OCI-LY1 (cell line): Measurements from ENCODE around the gene ADA.

Experiments
- H2AFZ ChIP-seq: fragments of 200-600 bp; sonication (generic), shearing (Covaris generic); 2 replicates; pipeline ENCODE4 v1.6.0; 2014; ENCODE audit warnings: antibody characterized with exemption, mild to moderate bottlenecking, low read length
- H3F3A ChIP-seq: fragments of 200-600 bp; sonication (generic), shearing (Covaris generic); 2 replicates; pipeline ENCODE4 v1.6.0; 2014; ENCODE audit warnings: mild to moderate bottlenecking, antibody characterized with exemption, low read length, moderate library complexity; ENCODE audit not compliant: insufficient read depth
- H3K27ac ChIP-seq: fragments of 200-600 bp; sonication (generic); 2 replicates; pipeline ENCODE4 v1.5.1; 2014; ENCODE audit warnings: low read length, mixed run types, mild to moderate bottlenecking, low read depth; ENCODE audit not compliant: poor library complexity, severe bottlenecking
- H3K27me3 ChIP-seq: fragments of 200-600 bp; sonication (generic); 2 replicates; pipeline ENCODE4 v1.6.0; 2014; ENCODE audit warnings: antibody characterized with exemption, mild to moderate bottlenecking, low read length, moderate library complexity; ENCODE audit not compliant: insufficient read depth
- H3K36me3 ChIP-seq: fragments of 200-600 bp; sonication (generic); 2 replicates; pipeline ENCODE4 v1.6.1; 2014; ENCODE audit warnings: mild to moderate bottlenecking, antibody characterized with exemption, low read length, moderate library complexity, mixed read lengths; ENCODE audit not compliant: insufficient read depth
- H3K4me1 ChIP-seq: fragments of 200-600 bp; sonication (generic); 2 replicates; pipeline ENCODE4 v1.5.1; 2014; ENCODE audit warnings: mild to moderate bottlenecking, low read length, moderate library complexity; ENCODE audit not compliant: insufficient read depth, severe bottlenecking
- H3K4me2 ChIP-seq: fragments of 200-600 bp; sonication (generic), shearing (Covaris generic); 2 replicates; pipeline ENCODE4 v1.6.1; 2014; ENCODE audit warnings: low read length
- H3K4me3 ChIP-seq: fragments of 200-600 bp; sonication (generic); 2 replicates; pipeline ENCODE4 v1.5.1; 2014; ENCODE audit warnings: low read length, low read depth, mild to moderate bottlenecking, mixed read lengths; ENCODE audit not compliant: poor library complexity, severe bottlenecking
- H3K79me2 ChIP-seq: fragments of 200-600 bp; shearing (Covaris generic); 2 replicates; pipeline ENCODE4 v1.6.1; 2016; ENCODE audit warnings: mixed run types, low read length, mixed read lengths; ENCODE audit not compliant: insufficient read depth
- H3K9ac ChIP-seq: fragments of 200-600 bp; sonication (generic), shearing (Covaris generic); 2 replicates; pipeline ENCODE4 v1.6.1; 2014; ENCODE audit warnings: mild to moderate bottlenecking, low read length, mixed read lengths
- H3K9me2 ChIP-seq: fragments of 200-600 bp; sonication (generic), shearing (Covaris generic); 2 replicates; pipeline ENCODE4 v1.6.1; 2014; ENCODE audit warnings: low read depth, mild to moderate bottlenecking, low read length, mixed read lengths
- H3K9me3 ChIP-seq: fragments of 200-600 bp; shearing (Covaris generic); 2 replicates; pipeline ENCODE4 v1.6.1; 2014; ENCODE audit warnings: low read length, mixed read lengths
- H4K20me1 ChIP-seq: fragments of 200-600 bp; sonication (generic), shearing (Covaris generic); 2 replicates; pipeline ENCODE4 v1.6.0; 2016; ENCODE audit warnings: mild to moderate bottlenecking, low read length; ENCODE audit not compliant: insufficient read depth
- CTCF ChIP-seq: fragments of 200-600 bp; sonication (generic), shearing (Covaris generic); IDR thresholded peaks from 2 replicates; pipeline ENCODE4 v1.5.1; 2017; ENCODE audit warnings: mild to moderate bottlenecking, antibody characterized with exemption, low read length, moderate library complexity, mixed read lengths
- EZH2 ChIP-seq: fragments of 200-600 bp; sonication (generic), shearing (Covaris generic); IDR thresholded peaks from 2 replicates; pipeline ENCODE4 v1.8.0; 2017; ENCODE audit warnings: borderline replicate concordance, mixed run types, mild to moderate bottlenecking, antibody characterized with exemption, low read length, moderate library complexity, mixed read lengths

ADA gene

GRCh38 chr20:44691424-44692423 lies 40.2 kb upstream of the ADA start:
- Histone ChIP-seq H2AFZ (no peak overlapping the region), H3K36me3 (no peaks in the 10 kb centered on the region), H4K20me1 (no peaks in the 10 kb centered on the region), H3K9me3 (peaks cover 4% of the 10 kb centered on the region; the same call in 1 of the 2 replicates), H3K4me2 (no peak overlapping the region), H3K9ac (no peak overlapping the region), H3F3A (no peaks in the 10 kb centered on the region), H3K27me3 (0 out of 2 replicates have a peak, but pooled peaks cover 5% of the 10 kb centered on the region), H3K4me1 (no peaks in the 10 kb centered on the region), H3K79me2 (no peaks in the 10 kb centered on the region), H3K27ac (no peak overlapping the region), H3K9me2 (no peaks in the 10 kb centered on the region), H3K4me3 (no peak overlapping the region)
- TF ChIP-seq CTCF, result no peak
- TF ChIP-seq EZH2, result no peak

- H3K27ac ChIP-seq, result no peak overlapping the region
- H3K9me3 ChIP-seq, result peaks cover 4% of the 10 kb centered on the region; the same call in 1 of the 2 replicates
- H3K9me2 ChIP-seq, result no peaks in the 10 kb centered on the region
- no peak overlapping the region for H3K4me3 ChIP-seq
- H3K4me2 ChIP-seq, result no peak overlapping the region
- no peaks in the 10 kb centered on the region for H3K79me2 ChIP-seq
- H3K27me3 ChIP-seq, result 0 out of 2 replicates have a peak, but pooled peaks cover 5% of the 10 kb centered on the region
- TF ChIP-seq EZH2, result no peak
- no peak for TF ChIP-seq CTCF
- H3K36me3 ChIP-seq, result no peaks in the 10 kb centered on the region
- H3F3A ChIP-seq, result no peaks in the 10 kb centered on the region
- H3K9ac ChIP-seq, result no peak overlapping the region
- no peaks in the 10 kb centered on the region for H4K20me1 ChIP-seq
- no peaks in the 10 kb centered on the region for H3K4me1 ChIP-seq
- no peak overlapping the region for H2AFZ ChIP-seq
These were observed 39.4 kb upstream of the ADA start for GRCh38 chr20:44690781-44691423.

- H3K27ac ChIP-seq, result no peak overlapping the region
- no peaks in the 10 kb centered on the region for H3F3A ChIP-seq
- peaks cover 4% of the 10 kb centered on the region; the same call in 1 of the 2 replicates for H3K9me3 ChIP-seq
- H3K4me2 ChIP-seq, result no peak overlapping the region
- H4K20me1 ChIP-seq, result no peaks in the 10 kb centered on the region
- H3K4me1 ChIP-seq, result peaks cover 3% of the 10 kb centered on the region
- H3K27me3 ChIP-seq, result 0 out of 2 replicates have a peak, but pooled peaks cover 5% of the 10 kb centered on the region
- no peaks in the 10 kb centered on the region for H3K9me2 ChIP-seq
- H3K79me2 ChIP-seq, result no peaks in the 10 kb centered on the region
- H3K36me3 ChIP-seq, result no peaks in the 10 kb centered on the region
- TF ChIP-seq EZH2 (no peak), CTCF (no peak)
- no peak overlapping the region for H3K4me3 ChIP-seq
- H3K9ac ChIP-seq, result no peak overlapping the region
- H2AFZ ChIP-seq, result no peak overlapping the region
These were observed 38.3 kb upstream of the ADA start for GRCh38 chr20:44689809-44690208.
